ENCODE measurements around the gene GALNT7. TPM values are rescaled to one million over a fixed set of nuclear protein-coding genes. Genes with fewer than 3 reads are reported as not detected.
A peak's percentile ranks its signal among the peaks of the same experiment; 100 is the strongest.

Gene GALNT7
- total RNA-seq, 1 donor from 2014 or later: 24.7 TPM

DNA sequence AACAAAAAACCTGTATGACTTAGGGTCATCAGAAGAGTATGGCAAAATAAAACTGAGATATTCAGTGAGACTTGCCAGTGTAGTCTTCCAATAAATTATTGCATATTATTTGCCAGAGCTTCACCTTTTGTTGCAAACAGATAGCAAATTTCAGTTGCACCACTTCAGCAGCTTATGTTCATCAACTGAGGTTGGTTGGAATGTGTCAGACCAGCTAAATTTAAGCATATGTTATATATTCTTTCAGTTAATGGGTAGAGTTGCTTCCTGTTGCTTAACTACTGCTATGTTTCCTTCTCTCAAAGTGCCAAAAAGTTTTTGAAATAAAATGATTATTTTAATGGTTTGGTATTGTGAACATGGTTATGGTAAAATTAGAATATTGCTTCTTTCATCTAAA, 61.5 kb downstream of the GALNT7 start:
- Histone ChIP-seq H3K4me3 (ENCODE audit: low read depth, low read length) (no peak overlapping the region), H3K27me3 (ENCODE audit: control insufficient read depth, insufficient read depth, low read length) (no peaks in the 10 kb centered on the region), H3K36me3 (ENCODE audit: control insufficient read depth, insufficient read depth, low read length) (peaks cover 2% of the 10 kb centered on the region)
- TF ChIP-seq, protein P1, sequence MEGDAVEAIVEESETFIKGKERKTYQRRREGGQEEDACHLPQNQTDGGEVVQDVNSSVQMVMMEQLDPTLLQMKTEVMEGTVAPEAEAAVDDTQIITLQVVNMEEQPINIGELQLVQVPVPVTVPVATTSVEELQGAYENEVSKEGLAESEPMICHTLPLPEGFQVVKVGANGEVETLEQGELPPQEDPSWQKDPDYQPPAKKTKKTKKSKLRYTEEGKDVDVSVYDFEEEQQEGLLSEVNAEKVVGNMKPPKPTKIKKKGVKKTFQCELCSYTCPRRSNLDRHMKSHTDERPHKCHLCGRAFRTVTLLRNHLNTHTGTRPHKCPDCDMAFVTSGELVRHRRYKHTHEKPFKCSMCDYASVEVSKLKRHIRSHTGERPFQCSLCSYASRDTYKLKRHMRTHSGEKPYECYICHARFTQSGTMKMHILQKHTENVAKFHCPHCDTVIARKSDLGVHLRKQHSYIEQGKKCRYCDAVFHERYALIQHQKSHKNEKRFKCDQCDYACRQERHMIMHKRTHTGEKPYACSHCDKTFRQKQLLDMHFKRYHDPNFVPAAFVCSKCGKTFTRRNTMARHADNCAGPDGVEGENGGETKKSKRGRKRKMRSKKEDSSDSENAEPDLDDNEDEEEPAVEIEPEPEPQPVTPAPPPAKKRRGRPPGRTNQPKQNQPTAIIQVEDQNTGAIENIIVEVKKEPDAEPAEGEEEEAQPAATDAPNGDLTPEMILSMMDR (IDR thresholded peaks at IDR 0.05; ENCODE audit: insufficient read depth, low read length, severe bottlenecking): no peak
- no peak for DNase-seq (ENCODE audit: low read depth)
- no peak for FAIRE-seq

DNA sequence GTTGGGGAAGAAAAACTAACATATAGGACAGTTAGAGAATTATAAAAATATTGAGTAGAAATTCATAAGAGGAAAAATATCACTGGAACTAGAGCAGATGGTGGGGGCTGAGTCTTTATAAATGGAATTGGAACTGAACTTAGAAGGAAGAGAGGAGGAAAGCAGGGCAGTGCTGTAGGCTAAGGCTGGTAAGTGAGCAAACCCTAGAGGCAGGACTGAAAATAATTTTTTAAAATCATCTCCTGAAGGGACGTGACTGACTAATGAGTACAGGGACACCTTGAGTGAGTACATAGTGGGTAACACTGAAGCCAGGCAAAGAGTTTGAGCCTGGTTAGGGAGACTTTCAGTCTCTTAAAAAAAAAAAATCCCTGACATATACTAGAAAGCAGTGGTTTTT, 63.3 kb downstream of the GALNT7 start:
- FAIRE-seq (no peak), DNase-seq (ENCODE audit: low read depth) (peak; percentile 46)
- Histone ChIP-seq H3K4me3 (ENCODE audit: low read depth, low read length) (no peak overlapping the region), H3K27me3 (ENCODE audit: control insufficient read depth, insufficient read depth, low read length) (no peaks in the 10 kb centered on the region), H3K36me3 (ENCODE audit: control insufficient read depth, insufficient read depth, low read length) (peaks cover 2% of the 10 kb centered on the region)
- TF ChIP-seq, protein P1 (IDR thresholded peaks at IDR 0.05; ENCODE audit: insufficient read depth, low read length, severe bottlenecking): peak; percentile 36

DNA sequence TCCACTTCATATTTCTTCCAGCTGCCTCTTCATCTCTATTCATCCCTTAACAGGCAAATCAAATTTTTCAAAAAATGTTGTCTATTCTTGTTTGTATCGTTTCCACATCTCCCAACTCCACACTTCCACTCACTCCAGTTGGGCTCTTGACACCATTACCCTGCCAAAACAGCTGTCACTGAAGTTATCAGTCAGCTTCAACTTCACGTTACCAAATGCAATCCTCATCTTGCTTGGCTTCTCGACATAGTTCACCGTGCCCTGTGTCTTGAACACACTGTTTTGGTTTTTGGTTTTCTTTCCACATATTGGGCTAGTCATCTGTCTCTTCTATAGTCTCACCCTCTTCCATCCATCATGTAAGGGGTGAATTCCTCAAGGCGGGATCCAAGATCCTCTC, 65.2 kb downstream of the GALNT7 start:
- Histone ChIP-seq H3K36me3 (ENCODE audit: control insufficient read depth, insufficient read depth, low read length) (peaks cover 2% of the 10 kb centered on the region), H3K27me3 (ENCODE audit: control insufficient read depth, insufficient read depth, low read length) (no peaks in the 10 kb centered on the region), H3K4me3 (ENCODE audit: low read depth, low read length) (no peak overlapping the region)
- no peak for DNase-seq (ENCODE audit: low read depth)
- TF ChIP-seq, protein P1 (IDR thresholded peaks at IDR 0.05; ENCODE audit: insufficient read depth, low read length, severe bottlenecking): no peak
- no peak for FAIRE-seq

DNA sequence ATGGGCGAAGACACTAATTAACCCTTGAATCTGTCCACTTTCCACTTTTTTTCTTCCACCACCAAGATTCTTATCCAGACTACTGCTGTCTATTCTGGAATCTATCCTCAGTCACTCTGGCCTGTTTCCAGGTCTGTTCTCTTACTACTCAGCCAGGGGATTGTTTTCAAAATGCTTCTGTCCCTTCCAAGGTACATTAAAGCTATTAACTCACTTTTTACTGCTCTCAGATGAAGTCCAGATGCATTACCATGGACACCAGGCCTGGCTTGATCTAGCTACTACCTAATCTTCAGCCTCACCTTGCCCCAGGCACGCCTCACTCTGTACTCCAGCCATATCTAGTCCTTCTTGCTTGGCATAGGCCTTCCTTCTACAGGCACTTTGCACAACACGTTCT, 66.4 kb downstream of the GALNT7 start:
- DNase-seq (ENCODE audit: low read depth) (no peak), FAIRE-seq (no peak)
- Histone ChIP-seq H3K27me3 (ENCODE audit: control insufficient read depth, insufficient read depth, low read length) (no peaks in the 10 kb centered on the region), H3K4me3 (ENCODE audit: low read depth, low read length) (no peak overlapping the region), H3K36me3 (ENCODE audit: control insufficient read depth, insufficient read depth, low read length) (peaks cover 2% of the 10 kb centered on the region)
- TF ChIP-seq, protein P1 (IDR thresholded peaks at IDR 0.05; ENCODE audit: insufficient read depth, low read length, severe bottlenecking): no peak

DNA sequence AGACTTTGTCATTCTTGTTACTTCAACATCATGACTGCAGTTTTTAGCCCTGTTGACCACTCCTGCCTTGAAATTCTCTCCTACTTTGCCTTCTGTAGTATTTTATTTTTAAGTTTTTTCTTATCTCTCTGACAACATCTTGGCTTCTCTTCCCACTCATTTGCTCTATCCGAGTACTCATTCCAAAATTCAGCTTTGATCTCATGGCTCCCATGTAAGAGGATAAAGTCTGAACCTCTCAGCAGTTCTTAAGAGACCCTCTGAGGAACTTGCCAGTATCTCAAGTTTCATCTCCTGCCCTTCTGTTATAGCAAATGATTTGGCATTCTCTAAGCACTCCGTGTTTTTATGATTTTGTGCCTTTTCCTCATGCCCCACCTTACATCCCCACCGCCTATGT, 67.7 kb downstream of the GALNT7 start:
- peaks cover 2% of the 10 kb centered on the region for H3K36me3 ChIP-seq (ENCODE audit: control insufficient read depth, insufficient read depth, low read length)
- TF ChIP-seq, protein P1 (IDR thresholded peaks at IDR 0.05; ENCODE audit: insufficient read depth, low read length, severe bottlenecking): no peak
- H3K4me3 ChIP-seq (ENCODE audit: low read depth, low read length): no peak overlapping the region

DNA sequence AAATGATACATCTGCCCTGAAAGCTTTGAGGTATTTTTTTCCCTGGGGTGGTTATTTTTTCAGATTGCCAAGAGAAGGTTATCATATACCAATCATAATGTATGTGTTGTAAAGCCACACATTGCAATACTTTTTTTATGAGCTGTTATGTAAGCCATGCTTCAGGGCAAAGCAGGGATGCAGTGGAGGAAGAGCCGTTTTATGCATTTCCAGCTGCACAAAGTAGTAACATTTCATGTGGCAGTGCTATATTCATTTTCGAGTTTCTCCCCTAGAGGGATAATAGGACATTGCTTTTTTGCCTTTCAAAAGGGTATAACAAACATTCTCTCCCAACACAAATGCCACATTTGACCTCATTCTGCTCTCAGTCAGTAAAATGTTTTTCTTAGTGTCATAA, 68.5 kb downstream of the GALNT7 start:
- H3K4me3 ChIP-seq (ENCODE audit: low read depth, low read length): no peak overlapping the region
- no peak for FAIRE-seq
- TF ChIP-seq, protein P1 (IDR thresholded peaks at IDR 0.05; ENCODE audit: insufficient read depth, low read length, severe bottlenecking): no peak
- H3K27me3 ChIP-seq (ENCODE audit: control insufficient read depth, insufficient read depth, low read length): no peaks in the 10 kb centered on the region
- DNase-seq (ENCODE audit: low read depth): no peak
- peaks cover 2% of the 10 kb centered on the region for H3K36me3 ChIP-seq (ENCODE audit: control insufficient read depth, insufficient read depth, low read length)

More for the DNA sequence above, 67.7 kb downstream of the GALNT7 start:
- FAIRE-seq (no peak), DNase-seq (ENCODE audit: low read depth) (no peak)
- no peaks in the 10 kb centered on the region for H3K27me3 ChIP-seq (ENCODE audit: control insufficient read depth, insufficient read depth, low read length)

Measured in bronchial epithelial cell (primary cell).